HCT116 (cell line): ENCODE measurements around the gene CNTNAP2. TPM values are rescaled to one million over a fixed set of nuclear protein-coding genes. Genes with fewer than 3 reads are reported as not detected.

ENCODE experiments used
- ATAC-seq: fragments of 200-7000 bp; cut with Tn5 transposase; 2 replicates; pipeline ENCODE4 v1.9.1; 2020; ENCODE audit warnings: mild to moderate bottlenecking, moderate library complexity
- BruUV-seq: library from RNA; stranded (reverse); fragments of 400-500 nt; replicated peaks from 2 replicates; lab custom pipeline; 2021; lab: Mats Ljungman, UMichigan
- CTCF ChIA-PET: fragments of 300-600 bp; sonication (Branson Sonifier 250); formaldehyde crosslinking; loops from one replicate; lab custom pipeline; 2021; ENCODE audit warnings: antibody characterized with exemption; lab: Charles Lee
- POLR2A ChIA-PET: fragments of 300-600, 350-600 bp; sonication (Branson Sonifier 250); formaldehyde crosslinking; loops from one replicate; lab custom pipeline; 2021; ENCODE audit warnings: antibody characterized with exemption; lab: Charles Lee
- RAD21 ChIA-PET, 2 experiments: fragments of 300-600 bp; sonication (Branson Sonifier 250); formaldehyde crosslinking; loops; one replicate each; lab custom pipeline; 2023; ENCODE audit warnings: low total read pairs in 2 of 2; ENCODE audit not compliant: uncharacterized antibody in 2 of 2, unreplicated experiment in 2 of 2, low non-redundant PET in 1 of 2; lab: Charles Lee
- DNase-seq: peaks from one replicate; pipeline ENCODE4 v3.0.0-alpha.2; 2010; ENCODE audit warnings: low read depth, low spot score
- H2AFZ ChIP-seq: fragments of 200-600 bp; shearing (Covaris generic), sonication (generic); 2 replicates; pipeline ENCODE4 v1.6.1; 2017; ENCODE audit warnings: low read depth, mixed run types, mixed read lengths, antibody characterized with exemption, low read length; ENCODE audit not compliant: poor library complexity, severe bottlenecking
- H3K27ac ChIP-seq: 2 replicates; pipeline ENCODE4 v1.5.1; 2012; ENCODE audit warnings: low read depth, low read length
- H3K27me3 ChIP-seq: fragments of 200-600 bp; sonication (generic); 2 replicates; pipeline ENCODE4 v1.6.1; 2016; ENCODE audit warnings: mixed run types, low read length, mixed read lengths; ENCODE audit not compliant: insufficient read depth
- H3K36me3 ChIP-seq, 2 experiments: fragments of 200-500 bp in 1 of 2; fragments of 200-600 bp in 1 of 2; sonication (Bioruptor generic) in 1 of 2; sonication (generic) in 1 of 2; 2 replicates each; pipeline versions ENCODE4 v1.5.1 to v1.6.1; 2014 to 2016; ENCODE audit warnings: low read length in 2 of 2, inconsistent platforms in 1 of 2, mixed read lengths in 1 of 2, mixed run types in 1 of 2; ENCODE audit not compliant: insufficient read depth in 2 of 2, control insufficient read depth in 1 of 2
- H3K4me1 ChIP-seq, 2 experiments: fragments of 200-600 bp in 1 of 2; sonication (generic) in 1 of 2; 2 replicates each; pipeline versions ENCODE4 v1.5.1 to v1.6.1; 2012 to 2017; ENCODE audit warnings: low read length in 2 of 2, inconsistent platforms in 1 of 2, mild to moderate bottlenecking in 1 of 2, mixed read lengths in 1 of 2, mixed run types in 1 of 2, moderate library complexity in 1 of 2; ENCODE audit not compliant: insufficient read depth in 2 of 2, control insufficient read depth in 1 of 2
- H3K4me2 ChIP-seq: fragments of 200-600 bp; sonication (generic); 2 replicates; pipeline ENCODE4 v1.6.1; 2017; ENCODE audit warnings: mixed run types, low read length, mixed read lengths
- H3K4me3 ChIP-seq, 2 experiments: fragments of 200-600 bp in 1 of 2; sonication (generic) in 1 of 2; replicated peaks in 1 of 2; 2 replicates each; pipeline ENCODE4 v1.5.1; 2011 to 2016; ENCODE audit warnings: low read length in 2 of 2, control low read depth in 1 of 2, low read depth in 1 of 2, mild to moderate bottlenecking in 1 of 2, mixed read lengths in 1 of 2, mixed run types in 1 of 2
- H3K79me2 ChIP-seq: fragments of 200-600 bp; sonication (generic); 2 replicates; pipeline ENCODE4 v1.6.1; 2017; ENCODE audit warnings: mild to moderate bottlenecking, mixed run types, low read length, moderate library complexity, mixed read lengths; ENCODE audit not compliant: insufficient read depth
- H3K9ac ChIP-seq: fragments of 200-600 bp; sonication (generic); 2 replicates; pipeline ENCODE4 v1.6.1; 2016; ENCODE audit warnings: low read length, mixed read lengths
- H3K9me2 ChIP-seq: fragments of 200-600 bp; sonication (generic), shearing (Covaris generic); 2 replicates; pipeline ENCODE4 v1.6.1; 2017; ENCODE audit warnings: mixed run types, mild to moderate bottlenecking, moderate library complexity; ENCODE audit not compliant: insufficient read depth
- H3K9me3 ChIP-seq, 2 experiments: fragments of 200-500 bp in 1 of 2; fragments of 200-600 bp in 1 of 2; sonication (Bioruptor generic) in 1 of 2; sonication (generic) in 1 of 2; 2 replicates each; pipeline ENCODE4 v1.6.1; 2014 to 2017; ENCODE audit warnings: low read length in 2 of 2, mixed read lengths in 2 of 2, inconsistent platforms in 1 of 2, low read depth in 1 of 2, mild to moderate bottlenecking in 1 of 2, mixed run types in 1 of 2, moderate library complexity in 1 of 2; ENCODE audit not compliant: control insufficient read depth in 1 of 2, insufficient read depth in 1 of 2
- H4K20me1 ChIP-seq: fragments of 200-600 bp; sonication (generic), shearing (Covaris generic); 2 replicates; pipeline ENCODE4 v1.6.1; 2017; ENCODE audit warnings: mixed run types, mild to moderate bottlenecking, moderate library complexity; ENCODE audit not compliant: insufficient read depth
- ATF3 ChIP-seq: IDR thresholded peaks from 2 replicates; pipeline ENCODE4 v1.6.1; 2012
- CBX3 ChIP-seq: IDR thresholded peaks from 2 replicates; pipeline ENCODE4 v1.6.1; 2012; ENCODE audit warnings: low read depth
- EGR1 ChIP-seq: IDR thresholded peaks from 2 replicates; pipeline ENCODE4 v1.6.1; 2012; ENCODE audit warnings: low read depth
- ELF1 ChIP-seq: IDR thresholded peaks from 2 replicates; pipeline ENCODE4 v1.6.1; 2012; ENCODE audit warnings: low read depth, borderline replicate concordance
- EZH2phosphoT487 ChIP-seq: fragments of 200-600 bp; IDR thresholded peaks from 2 replicates; pipeline ENCODE4 v1.6.1; 2018; ENCODE audit warnings: antibody characterized with exemption, borderline replicate concordance
- JUND ChIP-seq: IDR thresholded peaks from 2 replicates; pipeline ENCODE4 v1.6.1; 2012
- POLR2A ChIP-seq: IDR thresholded peaks from 2 replicates; pipeline ENCODE4 v1.7.0; 2011; ENCODE audit warnings: borderline replicate concordance; ENCODE audit not compliant: insufficient read depth, insufficient read length; ENCODE audit errors: extremely low read depth
- POLR2AphosphoS5 ChIP-seq: IDR thresholded peaks from 2 replicates; pipeline ENCODE4 v1.6.1; 2011; ENCODE audit warnings: mild to moderate bottlenecking, low read depth, low read length, moderate library complexity
- RAD21 ChIP-seq: IDR thresholded peaks from 2 replicates; pipeline ENCODE4 v1.6.1; 2012; ENCODE audit warnings: low read depth, mild to moderate bottlenecking
- REST ChIP-seq: IDR thresholded peaks from 2 replicates; pipeline ENCODE4 v1.6.1; 2012; ENCODE audit warnings: low read depth
- SP1 ChIP-seq: IDR thresholded peaks from 2 replicates; pipeline ENCODE4 v1.6.1; 2012; ENCODE audit warnings: low read depth
- SRF ChIP-seq: IDR thresholded peaks from 2 replicates; pipeline ENCODE4 v1.6.1; 2012; ENCODE audit warnings: low read depth
- TCF7L2 ChIP-seq: IDR thresholded peaks from 2 replicates; pipeline ENCODE4 v1.7.0; 2011; ENCODE audit warnings: borderline replicate concordance, inconsistent platforms; ENCODE audit not compliant: insufficient read depth, insufficient read length; ENCODE audit errors: extremely low read depth
- YY1 ChIP-seq: IDR thresholded peaks from 2 replicates; pipeline ENCODE4 v1.6.1; 2011; ENCODE audit warnings: low read length, low read depth, moderate library complexity, mild to moderate bottlenecking; ENCODE audit not compliant: insufficient replicate concordance; ENCODE audit errors: extremely low read depth
- ZBTB33 ChIP-seq: IDR thresholded peaks from 2 replicates; pipeline ENCODE4 v1.6.1; 2011; ENCODE audit warnings: mild to moderate bottlenecking, low read length, moderate library complexity; ENCODE audit not compliant: insufficient replicate concordance; ENCODE audit errors: extremely low read depth
- ZFX ChIP-seq: fragments of 450-650 bp; IDR thresholded peaks from 2 replicates; pipeline ENCODE4 v1.6.1; 2017
- ZNF274 ChIP-seq: fragments of 200-500 bp; sonication (Bioruptor generic); IDR thresholded peaks from 2 replicates; pipeline ENCODE4 v1.6.1; 2014; ENCODE audit warnings: mild to moderate bottlenecking, low read depth, low read length, inconsistent platforms
- intact Hi-C: fragments of 100-400 bp; cut with micrococcal nuclease; formaldehyde crosslinking; loops from 2 replicates; pipeline ENCODE4 v1.10.0; 2022
- total RNA-seq: library from RNA; stranded (reverse); gene quantifications from one replicate; pipeline ENCODE4 v1.2.1, GENCODE V29; 2021; ENCODE audit not compliant: unreplicated experiment

The CNTNAP2 gene
- total RNA-seq, 1 experiment from 2014 or later: 0.37 TPM

- H3K9ac ChIP-seq: no peak overlapping the region
- H3K79me2 ChIP-seq: no peaks in the 10 kb centered on the region
- ChIA-PET RAD21 (no interaction called here), POLR2A (no interaction called here), CTCF (no interaction called here)
- ATAC-seq (no peak), DNase-seq (no peak)
- TF ChIP-seq SRF (no peak), TCF7L2 (no peak), ZFX (no peak), POLR2A (no peak), POLR2AphosphoS5 (no peak), ZNF274 (no peak), EGR1 (no peak), ZBTB33 (no peak), JUND (no peak), YY1 (no peak), RAD21 (no peak), SP1 (no peak), EZH2phosphoT487 (no peak), REST (no peak), ELF1 (no peak), ATF3 (no peak), CBX3 (no peak)
- BruUV-seq: no TSS peak
- no peaks in the 10 kb centered on the region for H3K4me1 ChIP-seq
- H3K4me3 ChIP-seq: no peak overlapping the region
- H3K4me2 ChIP-seq: no peak overlapping the region
- intact Hi-C loops: no loop called here
- no peaks in the 10 kb centered on the region for H3K9me2 ChIP-seq
- H4K20me1 ChIP-seq: no peaks in the 10 kb centered on the region
- H3K27me3 ChIP-seq: no peaks in the 10 kb centered on the region
- peaks cover 0 to 10% of the 10 kb centered on the region in 2 experiments; a peak in 2 of 4 replicates for H3K9me3 ChIP-seq
- H3K36me3 ChIP-seq: no peaks in the 10 kb centered on the region
- H2AFZ ChIP-seq: no peak overlapping the region
- H3K27ac ChIP-seq: no peak overlapping the region
Measured at GRCh38 chr7:147982307-147982706, 1865.7 kb downstream of the CNTNAP2 start.
